ENCODE results near the gene CDK10. TPM values are rescaled to one million over a fixed set of nuclear protein-coding genes. Genes with fewer than 3 reads are reported as not detected.
"Not testable (repeated sequence)": the region's sequence is repeated elsewhere in the genome, so short reads cannot be mapped to it uniquely, and the experiment has no call there.

Gene CDK10
- total RNA-seq, 1 donor from 2014 or later: 132 TPM

GRCh38 chr16:89669755-89670154 lies 16.7 kb upstream of the CDK10 start:
- Mint-ChIP-seq H3K36me3 (peaks cover 12% of the 10 kb centered on the region), H3K4me1 (ENCODE audit: unreplicated experiment) (no peaks in the 10 kb centered on the region), H3K4me3 (no peak overlapping the region), H3K27ac (no peak overlapping the region), H3K9me3 (no peaks in the 10 kb centered on the region), H3K27me3 (no peaks in the 10 kb centered on the region)
- TF ChIP-seq CTCF (conservative IDR thresholded peaks at IDR 0.05): no peak
- DNase-seq (ENCODE audit: extremely low spot score, unreplicated experiment): no peak

GRCh38 chr16:89670496-89671431 lies 15.7 kb upstream of the CDK10 start:
- H3K4me3 Mint-ChIP-seq: no peak overlapping the region
- DNase-seq (ENCODE audit: extremely low spot score, unreplicated experiment): no peak
- no peaks in the 10 kb centered on the region for H3K4me1 Mint-ChIP-seq (ENCODE audit: unreplicated experiment)
- H3K27ac Mint-ChIP-seq: no peak overlapping the region
- TF ChIP-seq CTCF (conservative IDR thresholded peaks at IDR 0.05): no peak
- H3K36me3 Mint-ChIP-seq: peaks cover 14% of the 10 kb centered on the region
- H3K27me3 Mint-ChIP-seq: no peaks in the 10 kb centered on the region
- no peaks in the 10 kb centered on the region for H3K9me3 Mint-ChIP-seq

GRCh38 chr16:89671565-89671964 lies 14.9 kb upstream of the CDK10 start:
- H3K4me1 Mint-ChIP-seq (ENCODE audit: unreplicated experiment); H3K4me3 Mint-ChIP-seq; H3K9me3 Mint-ChIP-seq; H3K27me3 Mint-ChIP-seq; H3K36me3 Mint-ChIP-seq; H3K27ac Mint-ChIP-seq; DNase-seq (ENCODE audit: extremely low spot score, unreplicated experiment): not testable (repeated sequence)

GRCh38 chr16:89672177-89672941 lies 14.1 kb upstream of the CDK10 start:
- Mint-ChIP-seq H3K27ac (no peak overlapping the region), H3K27me3 (no peaks in the 10 kb centered on the region), H3K4me3 (no peak overlapping the region), H3K9me3 (no peaks in the 10 kb centered on the region), H3K36me3 (peaks cover 7% of the 10 kb centered on the region), H3K4me1 (ENCODE audit: unreplicated experiment) (no peaks in the 10 kb centered on the region)
- TF ChIP-seq CTCF (conservative IDR thresholded peaks at IDR 0.05): no peak
- DNase-seq (ENCODE audit: extremely low spot score, unreplicated experiment): no peak

- H3K9me3 Mint-ChIP-seq: no peaks in the 10 kb centered on the region
- no peak overlapping the region for H3K27ac Mint-ChIP-seq
- no peak for TF ChIP-seq CTCF (conservative IDR thresholded peaks at IDR 0.05)
- H3K36me3 Mint-ChIP-seq: peaks cover 17% of the 10 kb centered on the region
- no peaks in the 10 kb centered on the region for H3K4me1 Mint-ChIP-seq (ENCODE audit: unreplicated experiment)
- H3K4me3 Mint-ChIP-seq: no peak overlapping the region
- DNase-seq (ENCODE audit: extremely low spot score, unreplicated experiment): no peak
- H3K27me3 Mint-ChIP-seq: no peaks in the 10 kb centered on the region
Observed at GRCh38 chr16:89678258-89678657, 8.2 kb upstream of the CDK10 start.

- H3K27ac Mint-ChIP-seq: no peak overlapping the region
- H3K36me3 Mint-ChIP-seq: peaks cover 18% of the 10 kb centered on the region
- H3K9me3 Mint-ChIP-seq: no peaks in the 10 kb centered on the region
- H3K27me3 Mint-ChIP-seq: no peaks in the 10 kb centered on the region
- H3K4me1 Mint-ChIP-seq (ENCODE audit: unreplicated experiment): peaks cover 9% of the 10 kb centered on the region
- no peak for TF ChIP-seq CTCF (conservative IDR thresholded peaks at IDR 0.05)
- no peak for DNase-seq (ENCODE audit: extremely low spot score, unreplicated experiment)
- H3K4me3 Mint-ChIP-seq: peak overlapping the region; percentile 54
Observed at GRCh38 chr16:89685916-89686315, 573 bp upstream of the CDK10 start.
